Stimulated activated CD8-positive, alpha-beta memory T cell treated with anti-CD3 and anti-CD28 coated beads, Interleukin-15, amount 100 ng/mL, for 4 hours (primary cell): ENCODE data around the gene MCF2L2.
A peak's percentile ranks its signal among the peaks of the same experiment; 100 is the strongest.
"Not testable (repeated sequence)": the region's sequence is repeated elsewhere in the genome, so short reads cannot be mapped to it uniquely, and the experiment has no call there.

ENCODE experiments used
- DNase-seq, 2 donors: peaks; one replicate each; pipeline ENCODE4 v3.0.0-alpha.2; 2020; ENCODE audit warnings: low read depth in 2 of 2

MCF2L2 gene

GRCh38 chr3:183428447-183429211 is at the start of gene MCF2L2:
MCF2L2 (minus strand) TSS chr3:183428619; CDS start chr3:183427977, 642 bp downstream.
- peak; percentile 58 to 60 for DNase-seq

GRCh38 chr3:183477801-183478456 is 49.5 kb upstream of the MCF2L2 start:
- DNase-seq: no peak

GRCh38 chr3:183475764-183476162 is 47.3 kb upstream of the MCF2L2 start:
- not testable (repeated sequence) for DNase-seq

- no peak for DNase-seq
These were observed 46.8 kb upstream of the MCF2L2 start for GRCh38 chr3:183475016-183475763.

GRCh38 chr3:183473969-183474368 is 45.5 kb upstream of the MCF2L2 start:
- no peak for DNase-seq

GRCh38 chr3:183472155-183472554 is 43.7 kb upstream of the MCF2L2 start:
- no peak for DNase-seq

- DNase-seq: no peak
These were observed 40.0 kb upstream of the MCF2L2 start for GRCh38 chr3:183468424-183468823.

- DNase-seq: no peak
These were observed 38.2 kb upstream of the MCF2L2 start for GRCh38 chr3:183466575-183466974.

GRCh38 chr3:183465710-183466109 is 37.3 kb upstream of the MCF2L2 start:
- not testable (repeated sequence) for DNase-seq

- DNase-seq: no peak
These were observed 36.1 kb upstream of the MCF2L2 start for GRCh38 chr3:183464480-183464879.

- no peak for DNase-seq
These were observed 31.9 kb upstream of the MCF2L2 start for GRCh38 chr3:183460081-183461055.

GRCh38 chr3:183455089-183455488 is 26.7 kb upstream of the MCF2L2 start:
- no peak for DNase-seq

- no peak for DNase-seq
These were observed 25.6 kb upstream of the MCF2L2 start for GRCh38 chr3:183454064-183454463.

- no peak for DNase-seq
These were observed 21.4 kb upstream of the MCF2L2 start for GRCh38 chr3:183449791-183450190.

- no peak for DNase-seq
These were observed 21.0 kb upstream of the MCF2L2 start for GRCh38 chr3:183449391-183449790.

GRCh38 chr3:183448369-183449128 is 20.1 kb upstream of the MCF2L2 start:
- no peak for DNase-seq

- DNase-seq: peak; percentile 41 to 44
These were observed 19.0 kb upstream of the MCF2L2 start for GRCh38 chr3:183447206-183448001.

- no peak for DNase-seq
These were observed 18.4 kb upstream of the MCF2L2 start for GRCh38 chr3:183446838-183447205.

- DNase-seq: no peak
These were observed 16.3 kb upstream of the MCF2L2 start for GRCh38 chr3:183444748-183445147.
